GM21381 (cell line): ENCODE data around the gene PLCXD1.

Source experiments
- ATAC-seq: cut with Tn5 transposase; IDR thresholded peaks from one replicate; pipeline ENCODE4 v1.9.1; 2021; ENCODE audit warnings: mild to moderate bottlenecking, moderate library complexity; ENCODE audit not compliant: unreplicated experiment

The PLCXD1 gene

GRCh38 chrX:332916-333610 is 51.9 kb downstream of the PLCXD1 start:
- ATAC-seq: no peak

- no peak for ATAC-seq
Observed at GRCh38 chrX:333611-334311, 52.6 kb downstream of the PLCXD1 start.

GRCh38 chrX:334331-334891 is 53.2 kb downstream of the PLCXD1 start:
- ATAC-seq: no peak

DNA sequence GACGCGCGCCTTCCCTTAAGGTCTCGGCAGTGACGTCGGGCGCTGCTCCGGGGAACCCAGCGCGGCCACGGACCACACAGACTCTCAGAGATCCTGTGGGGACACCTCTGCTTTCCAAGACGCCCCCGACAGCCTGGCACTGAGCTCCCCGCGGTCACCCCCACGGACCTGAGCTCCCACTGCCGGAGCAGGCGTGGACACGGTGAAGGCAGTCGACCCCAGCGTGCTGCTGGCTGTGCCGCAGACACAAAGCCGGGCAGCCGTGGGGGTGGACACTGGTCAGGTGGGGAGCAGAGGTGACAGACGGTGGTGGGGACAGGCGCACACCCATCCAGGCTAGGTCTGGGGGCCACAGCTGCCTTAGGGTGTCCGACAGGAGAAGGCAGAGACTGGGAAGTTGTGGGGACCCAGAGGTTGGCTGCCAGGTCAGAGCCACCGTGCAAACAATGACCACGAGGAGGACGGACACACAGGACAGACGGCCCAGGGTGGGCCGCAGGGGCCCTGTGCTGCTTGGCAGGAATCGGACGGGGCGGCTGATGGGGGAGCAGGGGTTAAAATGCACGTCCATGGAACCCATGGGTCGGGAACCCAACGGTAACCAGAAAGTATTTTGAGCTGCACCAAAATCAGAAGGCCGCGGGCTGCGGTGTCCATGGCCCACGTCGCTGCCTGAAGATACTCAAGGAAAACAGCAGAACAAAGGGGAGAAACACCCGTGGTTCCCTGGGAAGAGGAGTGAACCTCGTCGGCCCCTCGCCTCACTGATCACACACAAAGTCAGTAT is 54.0 kb downstream of the PLCXD1 start:
- no peak for ATAC-seq

- ATAC-seq: no peak
Observed at GRCh38 chrX:335758-336155, 54.6 kb downstream of the PLCXD1 start.

GRCh38 chrX:336227-336626 is 55.0 kb downstream of the PLCXD1 start:
- ATAC-seq: no peak

GRCh38 chrX:337331-337831 is 56.2 kb downstream of the PLCXD1 start:
- no peak for ATAC-seq

DNA sequence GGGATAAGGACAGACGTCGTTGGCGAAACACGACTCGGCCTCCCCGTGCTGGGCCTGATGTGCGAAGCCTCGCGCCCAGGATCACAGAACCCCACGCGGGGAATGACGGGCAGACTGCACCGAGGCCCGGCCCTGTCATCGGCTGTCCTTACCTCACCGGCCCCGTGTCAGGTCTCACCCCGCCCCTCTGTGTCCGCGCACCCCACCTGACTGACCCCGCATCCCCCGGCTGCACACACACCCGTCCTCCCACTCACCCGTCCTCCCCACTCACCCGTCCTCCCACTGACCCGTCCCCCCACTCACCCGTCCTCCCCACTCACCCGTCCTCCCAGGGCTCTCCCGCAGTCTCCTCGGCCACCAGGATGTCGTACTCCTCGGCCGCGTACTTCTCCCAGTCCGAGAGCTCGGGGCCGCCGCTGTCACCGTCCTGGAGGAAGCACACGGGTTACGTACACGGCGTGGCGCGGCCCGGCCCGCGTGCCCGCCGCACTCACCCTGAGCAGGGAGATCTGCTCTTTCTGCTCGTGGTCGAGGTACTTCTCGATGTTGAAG is 57.2 kb downstream of the PLCXD1 start:
- no peak for ATAC-seq

- ATAC-seq: no peak
Observed at GRCh38 chrX:338836-339400, 57.7 kb downstream of the PLCXD1 start.

DNA sequence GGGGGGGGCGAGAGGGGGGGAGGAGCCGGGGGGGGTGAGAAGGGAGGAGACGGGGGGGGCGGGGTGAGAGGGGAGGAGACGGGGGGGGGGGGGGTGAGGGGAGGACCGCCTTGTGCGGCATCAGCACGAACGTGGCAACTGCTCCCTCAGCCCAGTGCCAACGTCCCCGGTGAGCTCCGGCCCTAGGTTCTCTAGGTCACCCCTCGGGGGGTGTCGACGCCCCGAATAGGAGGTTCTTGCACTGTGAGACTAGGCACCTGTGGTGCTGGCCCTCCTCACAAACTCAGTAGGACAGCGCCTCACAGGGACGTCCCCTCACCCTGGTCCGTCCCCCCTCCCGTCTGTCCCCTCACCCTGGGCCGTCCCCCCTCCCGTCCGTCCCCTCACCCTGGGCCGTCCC is 58.9 kb downstream of the PLCXD1 start:
- ATAC-seq: no peak

DNA sequence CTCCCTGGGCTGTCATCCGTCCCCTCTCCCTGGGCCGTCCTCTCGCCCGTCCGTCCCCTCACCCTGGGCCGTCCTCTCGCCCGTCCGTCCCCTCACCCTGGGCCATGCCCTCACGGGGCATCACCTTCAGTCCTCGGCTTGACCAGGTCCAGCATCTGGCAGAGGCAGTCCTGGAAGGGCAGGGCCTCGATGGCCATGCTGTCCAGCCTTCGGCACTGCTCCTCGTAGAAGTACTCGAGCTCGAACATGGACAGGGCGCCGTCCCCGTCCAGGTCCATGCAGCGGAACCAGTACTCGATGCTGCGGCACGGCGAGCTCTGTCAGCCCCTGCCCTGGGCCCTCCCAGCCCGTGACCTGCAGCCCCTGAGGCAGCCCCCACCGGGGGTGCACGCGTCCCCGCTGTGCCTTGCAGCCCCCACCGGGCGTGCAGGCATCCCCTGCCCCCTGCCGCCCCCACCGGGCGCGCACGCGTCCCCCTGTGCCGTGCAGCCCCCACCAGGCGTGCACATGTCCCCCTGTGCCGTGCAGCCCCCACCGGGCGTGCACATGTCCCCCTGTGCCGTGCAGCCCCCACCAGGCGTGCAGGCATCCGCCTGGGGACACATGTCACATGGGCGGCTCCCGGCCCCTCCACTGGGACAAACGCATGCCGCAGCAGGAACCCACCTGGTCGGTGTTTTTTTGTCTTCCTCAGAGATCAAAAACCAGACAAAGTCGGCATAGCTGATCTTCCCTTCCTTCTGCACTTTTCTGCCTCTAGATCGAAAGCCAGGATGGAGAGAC is 59.7 kb downstream of the PLCXD1 start:
- no peak for ATAC-seq

- ATAC-seq: no peak
Observed at GRCh38 chrX:341541-342101, 60.4 kb downstream of the PLCXD1 start.

- ATAC-seq: no peak
Observed at GRCh38 chrX:344371-344901, 63.3 kb downstream of the PLCXD1 start.

- ATAC-seq: no peak
Observed at GRCh38 chrX:345020-345925, 64.1 kb downstream of the PLCXD1 start.

- ATAC-seq: no peak
Observed at GRCh38 chrX:346034-346813, 65.0 kb downstream of the PLCXD1 start.

DNA sequence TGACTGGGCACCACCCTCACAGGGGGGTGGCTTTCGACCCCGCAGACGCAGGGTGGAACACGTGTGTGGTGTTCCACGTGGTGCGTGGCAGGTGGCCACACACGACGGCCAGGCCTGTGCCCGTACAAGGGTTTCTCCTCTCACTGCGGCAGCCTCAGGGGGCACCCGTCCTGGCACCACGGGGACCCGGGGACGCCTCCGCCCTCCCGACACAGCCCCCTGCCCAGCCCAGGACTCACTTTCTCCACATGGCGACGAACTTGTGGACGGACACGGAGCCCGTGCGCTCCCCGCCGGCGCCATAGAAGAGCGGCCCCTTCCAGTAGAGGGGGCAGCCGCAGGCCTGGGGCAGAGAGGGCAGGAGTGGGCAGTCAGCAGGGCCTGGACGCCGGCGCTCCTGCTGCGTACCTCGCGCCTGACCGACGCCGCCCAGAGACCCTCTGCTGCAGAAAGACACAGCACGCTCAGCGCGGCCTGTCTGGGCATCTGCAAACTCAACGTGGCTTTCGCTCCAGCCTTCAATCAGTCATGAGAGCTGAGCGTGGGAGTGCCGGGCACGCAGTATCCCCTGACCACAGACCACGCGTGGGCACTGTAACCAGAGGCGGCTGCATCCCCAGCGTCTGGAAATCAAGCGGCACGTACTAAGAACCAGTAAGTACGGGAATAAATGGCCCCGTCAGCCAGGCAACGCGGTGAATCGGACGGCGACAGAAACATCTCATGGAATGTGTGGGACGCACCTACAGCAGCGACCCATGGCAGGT is 66.4 kb downstream of the PLCXD1 start:
- ATAC-seq: no peak
